SW 1271 (cell line): ENCODE data around the gene IL18BP.

Source experiments
- DNase-seq, 2 experiments: peaks; one replicate each; lab custom pipeline; 2025; lab: John Stamatoyannopoulos, UW

Gene IL18BP

GRCh38 chr11:71996946-71997345 lies 1.8 kb upstream of the IL18BP start:
- DNase-seq = no peak

- DNase-seq = no peak
These were observed 1.1 kb upstream of the IL18BP start for GRCh38 chr11:71997594-71997993.

- no peak for DNase-seq
These were observed 648 bp upstream of the IL18BP start for GRCh38 chr11:71998061-71998460.

- no peak for DNase-seq
These were observed 653 bp downstream of the IL18BP start for GRCh38 chr11:71999362-71999761.

GRCh38 chr11:71999798-72000197 lies 1.1 kb downstream of the IL18BP start:
- DNase-seq = no peak

GRCh38 chr11:72000202-72000867 lies 1.6 kb downstream of the IL18BP start:
- no peak for DNase-seq

- DNase-seq = no peak
These were observed 2.6 kb downstream of the IL18BP start for GRCh38 chr11:72001285-72001684.

GRCh38 chr11:72001834-72002591 lies 3.3 kb downstream of the IL18BP start:
- DNase-seq = no peak

- no peak for DNase-seq
These were observed 4.4 kb downstream of the IL18BP start for GRCh38 chr11:72002841-72003775.

GRCh38 chr11:72003776-72004171 lies 5.1 kb downstream of the IL18BP start:
- DNase-seq = no peak

GRCh38 chr11:72004515-72005346 lies 6.0 kb downstream of the IL18BP start:
- no peak for DNase-seq

- DNase-seq = no peak
These were observed 6.9 kb downstream of the IL18BP start for GRCh38 chr11:72005347-72006260.

- no peak for DNase-seq
These were observed 7.8 kb downstream of the IL18BP start for GRCh38 chr11:72006309-72007088.

GRCh38 chr11:72007089-72007476 lies 8.4 kb downstream of the IL18BP start:
- DNase-seq = no peak

GRCh38 chr11:72007587-72007986 lies 8.9 kb downstream of the IL18BP start:
- no peak for DNase-seq

- DNase-seq = no peak
These were observed 10.0 kb downstream of the IL18BP start for GRCh38 chr11:72008728-72009127.

- no peak for DNase-seq
These were observed 10.4 kb downstream of the IL18BP start for GRCh38 chr11:72009156-72009555.

- DNase-seq = no peak
These were observed 12.0 kb downstream of the IL18BP start for GRCh38 chr11:72010529-72011233.

- no peak for DNase-seq
These were observed 13.5 kb downstream of the IL18BP start for GRCh38 chr11:72012091-72012630.
